Superior temporal gyrus (tissue), 1 donor: ENCODE measurements around the gene SPATA9.

ENCODE experiments used
- DNase-seq: peaks from one replicate; pipeline ENCODE4 v3.0.0-alpha.2; 2016; ENCODE audit errors: extremely low spot score

The SPATA9 gene, protein sequence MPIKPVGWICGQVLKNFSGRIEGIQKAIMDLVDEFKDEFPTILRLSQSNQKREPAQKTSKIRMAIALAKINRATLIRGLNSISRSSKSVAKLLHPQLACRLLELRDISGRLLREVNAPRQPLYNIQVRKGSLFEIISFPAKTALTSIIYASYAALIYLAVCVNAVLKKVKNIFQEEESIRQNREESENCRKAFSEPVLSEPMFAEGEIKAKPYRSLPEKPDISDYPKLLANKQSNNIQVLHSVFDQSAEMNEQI

DNA sequence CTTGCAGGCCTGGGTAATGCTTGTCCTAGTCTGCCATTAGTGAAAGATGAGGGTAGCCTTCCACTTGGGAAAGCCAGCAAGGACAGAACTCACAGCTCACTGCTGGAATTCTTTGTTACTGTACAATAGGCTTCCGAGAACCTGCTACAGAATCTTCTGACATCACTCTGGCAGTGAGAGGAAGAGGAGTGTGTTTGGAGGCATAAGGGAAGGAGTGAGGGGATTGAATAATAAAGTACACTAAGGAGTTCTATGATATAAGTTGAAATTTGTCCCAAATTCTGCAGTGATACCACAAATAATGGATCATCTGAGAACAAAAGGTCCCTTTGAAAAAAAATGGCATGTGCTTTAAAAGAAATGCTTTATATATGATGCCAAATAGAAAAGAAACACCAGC, at the start of gene SPATA9:
SPATA9 (minus strand) TSS at position 101 of the 400 bp plus-strand sequence. CDS start 137 bp downstream, outside the sequence.
- DNase-seq = no peak

- DNase-seq = peak; percentile 55
Measured at GRCh38 chr5:95731571-95732554, 49.1 kb upstream of the SPATA9 start.

DNA sequence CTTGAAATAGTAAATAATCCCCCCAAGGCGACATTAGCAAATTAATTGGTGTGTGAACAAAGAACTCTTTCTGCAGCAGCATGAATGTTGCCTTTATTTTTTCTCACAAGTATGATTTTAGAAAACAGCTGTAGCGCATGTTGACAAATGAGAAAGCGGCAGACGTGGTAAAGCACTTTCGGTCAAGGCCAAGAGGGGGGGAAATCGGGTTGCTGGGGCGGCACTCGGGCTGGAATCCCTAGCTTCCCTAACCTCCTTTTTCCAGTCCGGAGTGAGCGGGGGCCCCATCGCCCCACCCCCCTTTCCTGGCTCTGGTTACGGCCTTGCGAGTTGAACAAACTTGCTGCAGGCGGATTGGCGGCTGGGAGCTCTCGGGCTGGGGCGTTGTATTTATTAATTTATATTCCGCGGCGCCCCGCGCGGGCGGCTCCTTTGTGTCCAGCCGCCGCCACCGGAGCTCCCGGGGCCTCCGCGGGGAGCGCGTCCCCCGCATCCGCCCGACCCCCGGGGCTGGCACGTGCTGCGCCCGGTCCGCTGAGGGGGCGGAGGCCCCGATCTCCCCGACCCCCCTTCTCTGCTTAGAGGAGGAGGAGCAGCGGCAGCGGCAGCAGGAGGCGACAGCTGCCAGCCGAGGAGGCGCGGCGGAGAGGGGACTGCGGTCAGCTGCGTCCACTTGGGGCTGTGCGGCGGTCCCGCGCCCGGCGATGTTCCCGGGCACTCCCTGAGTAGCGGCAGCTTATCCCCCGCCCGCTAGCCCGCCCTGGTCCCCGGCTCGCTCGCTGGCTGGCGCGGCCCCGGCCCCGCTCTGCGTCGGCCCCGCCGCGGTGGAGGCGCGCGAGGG, 48.2 kb upstream of the SPATA9 start, which contains the start of gene RHOBTB3:
RHOBTB3 (plus strand) TSS at position 607 of the 841 bp plus-strand sequence. CDS start 347 bp downstream, outside the sequence.
- DNase-seq = peak; percentile 90

- no peak for DNase-seq
Measured at GRCh38 chr5:95730011-95730700, 47.4 kb upstream of the SPATA9 start.

GRCh38 chr5:95729115-95730010, 46.6 kb upstream of the SPATA9 start:
- DNase-seq = peak; percentile 46

DNA sequence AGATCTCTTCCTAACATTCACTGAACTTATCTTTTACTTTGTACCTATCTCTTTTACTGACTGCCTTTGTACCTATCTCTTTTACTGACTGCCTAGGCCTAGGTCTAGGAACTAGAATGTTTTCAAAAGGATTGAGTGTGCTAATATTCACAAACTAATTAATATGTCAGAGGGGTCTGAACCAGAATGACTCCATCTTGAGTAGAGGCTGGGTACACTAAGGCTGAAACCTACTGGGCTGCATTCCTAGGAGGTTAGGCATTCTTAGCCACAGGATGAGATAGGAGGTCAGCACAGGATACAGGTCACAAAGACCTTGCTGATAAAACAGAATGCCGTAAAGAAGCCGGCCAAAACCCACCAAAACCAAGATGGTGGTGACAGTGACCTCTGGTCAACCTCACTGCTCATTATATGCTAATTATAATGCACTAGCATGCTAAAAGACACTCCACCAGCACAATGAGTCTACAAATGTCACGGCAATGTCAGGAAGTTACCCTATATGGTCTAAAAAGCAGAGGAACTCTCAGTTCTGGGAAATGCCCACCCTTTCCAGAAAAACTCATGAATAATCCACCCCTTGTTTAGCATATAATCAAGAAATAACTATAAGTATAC, 45.8 kb upstream of the SPATA9 start:
- no peak for DNase-seq

- DNase-seq = no peak
Measured at GRCh38 chr5:95727764-95728191, 45.0 kb upstream of the SPATA9 start.

GRCh38 chr5:95726811-95727763, 44.3 kb upstream of the SPATA9 start:
- DNase-seq = no peak

- DNase-seq = no peak
Measured at GRCh38 chr5:95725937-95726810, 43.4 kb upstream of the SPATA9 start.

DNA sequence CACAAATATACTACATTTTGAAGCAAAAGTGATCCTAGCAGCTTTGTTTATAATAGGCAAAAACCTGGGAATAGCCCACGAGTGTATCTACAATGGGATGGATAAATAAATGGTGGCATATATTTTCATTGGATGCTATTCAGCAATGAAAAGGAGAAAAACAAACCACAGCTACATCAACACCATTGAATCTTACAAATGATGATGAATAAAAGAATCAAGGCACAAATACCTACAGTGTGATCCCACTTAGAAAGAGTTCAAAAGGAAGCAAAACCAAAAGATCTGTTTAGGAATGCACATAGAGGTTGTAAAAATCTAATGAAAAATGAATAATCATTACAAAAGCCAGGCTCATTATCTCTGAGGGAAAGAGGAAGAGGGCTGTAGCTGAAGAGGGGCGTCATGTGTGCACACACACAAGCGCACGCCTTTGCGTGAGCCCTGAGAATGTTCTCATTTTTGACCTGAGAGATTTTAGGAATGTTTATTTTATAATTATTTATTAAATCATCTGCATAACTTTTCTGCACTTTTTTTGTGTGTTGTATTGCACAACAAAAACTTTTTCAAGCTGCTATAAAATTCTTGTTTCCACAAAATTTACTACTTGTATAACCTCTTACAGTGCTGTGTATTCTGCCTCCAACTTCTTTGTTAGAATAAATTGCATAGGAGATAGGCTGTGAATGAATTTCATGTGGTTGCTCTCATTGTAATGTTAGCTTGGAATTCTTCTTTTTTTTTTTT, 42.5 kb upstream of the SPATA9 start:
- DNase-seq = no peak

- no peak for DNase-seq
Measured at GRCh38 chr5:95723632-95724369, 41.0 kb upstream of the SPATA9 start.

GRCh38 chr5:95721582-95722295, 38.9 kb upstream of the SPATA9 start:
- DNase-seq = no peak

DNA sequence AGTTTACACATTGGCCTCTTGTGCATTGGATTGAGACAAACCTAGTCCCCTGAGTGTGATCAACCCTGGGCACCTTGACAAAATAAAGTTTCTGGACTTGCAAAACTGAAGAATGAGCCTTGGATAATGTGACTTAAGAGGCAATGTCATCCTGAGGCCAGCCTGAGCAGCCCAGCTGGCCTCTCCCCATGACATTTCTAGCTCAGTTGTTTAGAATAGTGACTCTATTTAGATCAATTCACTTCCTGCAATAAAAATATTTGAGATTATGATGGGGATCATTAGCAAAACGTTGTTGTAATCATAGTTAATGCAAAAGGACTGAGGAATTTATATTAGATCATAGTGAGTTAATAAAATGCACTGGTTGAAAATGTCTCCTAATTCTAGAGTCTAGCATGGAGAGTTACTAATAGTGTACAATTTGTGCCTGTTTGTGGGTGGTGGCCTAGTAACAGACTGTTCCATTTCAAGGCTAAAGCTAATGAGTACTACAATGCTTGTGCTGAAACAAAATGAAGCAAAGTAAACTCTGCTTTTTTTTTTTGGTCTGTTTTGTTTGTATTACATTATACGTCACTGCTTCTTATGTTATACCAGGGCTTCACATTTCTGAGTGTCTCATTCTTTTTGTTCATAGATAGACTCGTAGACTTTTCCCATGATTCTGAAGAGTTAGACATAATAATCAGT, 37.4 kb upstream of the SPATA9 start:
- DNase-seq = peak; percentile 42

DNA sequence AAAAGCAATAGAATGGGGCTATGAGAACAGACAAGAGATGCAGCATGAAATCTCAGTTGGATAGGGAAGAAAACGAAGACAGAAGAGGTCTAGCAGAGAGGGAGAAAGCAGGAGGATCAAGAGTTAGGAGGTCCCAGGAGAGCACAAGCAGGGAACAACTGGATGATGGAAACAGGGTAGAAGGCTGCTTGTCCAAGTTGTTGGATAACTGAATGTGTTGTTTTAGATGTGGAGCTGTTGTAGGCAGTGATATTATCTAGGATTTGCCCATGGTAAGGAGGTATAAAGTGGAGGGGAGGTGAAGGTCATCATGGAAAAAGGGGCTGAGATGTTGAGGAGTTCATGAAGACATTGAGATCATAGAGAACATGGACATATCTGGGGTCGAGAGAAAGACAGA, 35.9 kb upstream of the SPATA9 start:
- DNase-seq = no peak

GRCh38 chr5:95718203-95718602, 35.4 kb upstream of the SPATA9 start:
- DNase-seq = no peak
